Measurements from ENCODE around the gene EVI5.

EVI5 gene

GRCh38 chr1:92792340-92792782, 7.5 kb upstream of the EVI5 start:
- POLR2A ChIA-PET, result interaction anchor here (1.7 kb wide), 1 partner anchor 39 kb away, joined by 9 read pairs; the partner anchor contains the start of gene RPL5
- no peak for TF ChIP-seq ARNT (IDR thresholded peaks at IDR 0.05)
- no peak for TF ChIP-seq HDGF (IDR thresholded peaks at IDR 0.05; ENCODE audit: borderline replicate concordance)
- no peak for TF ChIP-seq CTBP1 (IDR thresholded peaks at IDR 0.05; ENCODE audit: borderline replicate concordance)
- no peak for TF ChIP-seq TARDBP (IDR thresholded peaks at IDR 0.05)
- TF ChIP-seq BHLHE40 (IDR thresholded peaks at IDR 0.05; ENCODE audit: borderline replicate concordance), result no peak
- no peak for TF ChIP-seq SP1 (IDR thresholded peaks at IDR 0.05)
- TF ChIP-seq FOXM1 (IDR thresholded peaks at IDR 0.05; ENCODE audit: borderline replicate concordance), result no peak
- no peak for TF ChIP-seq ZNF384 (IDR thresholded peaks at IDR 0.05)
- no peak for TF ChIP-seq PKNOX1 (IDR thresholded peaks at IDR 0.05)
- TF ChIP-seq FOXK2 (IDR thresholded peaks at IDR 0.05), result no peak
- TF ChIP-seq ELF4 (IDR thresholded peaks at IDR 0.05), result no peak
- no peak for TF ChIP-seq L3MBTL2 (conservative IDR thresholded peaks at IDR 0.05)
- no peak for TF ChIP-seq FOXA1 (IDR thresholded peaks at IDR 0.05)
- no peak for TF ChIP-seq SUZ12 (IDR thresholded peaks at IDR 0.05)
- no peak for TF ChIP-seq NFRKB (IDR thresholded peaks at IDR 0.05)
- no peak for TF ChIP-seq LEF1 (IDR thresholded peaks at IDR 0.05; ENCODE audit: borderline replicate concordance)
- DNase-seq (ENCODE audit: extremely low spot score), result no peak
- CTCF ChIA-PET, result interaction anchor here (0.7 kb wide), 1 partner anchor 27 kb away, joined by 3 read pairs; no protein-coding TSS in a partner anchor

- no peak for DNase-seq (ENCODE audit: extremely low spot score)
- ChIA-PET CTCF (interaction anchor here (1.1 kb wide), 1 partner anchor 40 kb away, joined by 4 read pairs; the partner anchor contains the start of gene RPL5), POLR2A (interaction anchor here (1.0 to 1.7 kb wide), 2 partner anchors 40 kb away, joined by 4 to 9 read pairs; partner anchors contain the start of gene RPL5)
- no peak for TF ChIP-seq LEF1 (IDR thresholded peaks at IDR 0.05; ENCODE audit: borderline replicate concordance)
- no peak for TF ChIP-seq SUZ12 (IDR thresholded peaks at IDR 0.05)
- TF ChIP-seq L3MBTL2 (conservative IDR thresholded peaks at IDR 0.05), result no peak
- no peak for TF ChIP-seq TARDBP (IDR thresholded peaks at IDR 0.05)
- no peak for TF ChIP-seq BHLHE40 (IDR thresholded peaks at IDR 0.05; ENCODE audit: borderline replicate concordance)
- no peak for TF ChIP-seq CTBP1 (IDR thresholded peaks at IDR 0.05; ENCODE audit: borderline replicate concordance)
- TF ChIP-seq PKNOX1 (IDR thresholded peaks at IDR 0.05), result no peak
- no peak for TF ChIP-seq FOXA1 (IDR thresholded peaks at IDR 0.05)
- TF ChIP-seq FOXM1 (IDR thresholded peaks at IDR 0.05; ENCODE audit: borderline replicate concordance), result no peak
- no peak; the same call in 1 of the 2 replicates for TF ChIP-seq ZNF384 (IDR thresholded peaks at IDR 0.05)
- TF ChIP-seq SP1 (IDR thresholded peaks at IDR 0.05), result no peak
- no peak for TF ChIP-seq FOXK2 (IDR thresholded peaks at IDR 0.05)
- TF ChIP-seq NFRKB (IDR thresholded peaks at IDR 0.05), result no peak
- no peak for TF ChIP-seq ARNT (IDR thresholded peaks at IDR 0.05)
- no peak for TF ChIP-seq HDGF (IDR thresholded peaks at IDR 0.05; ENCODE audit: borderline replicate concordance)
- TF ChIP-seq ELF4 (IDR thresholded peaks at IDR 0.05), result no peak
Measured at GRCh38 chr1:92791487-92792066, 6.7 kb upstream of the EVI5 start.

- TF ChIP-seq BHLHE40 (IDR thresholded peaks at IDR 0.05; ENCODE audit: borderline replicate concordance) (no peak), ZNF384 (IDR thresholded peaks at IDR 0.05) (no peak), HDGF (IDR thresholded peaks at IDR 0.05; ENCODE audit: borderline replicate concordance) (no peak), LEF1 (IDR thresholded peaks at IDR 0.05; ENCODE audit: borderline replicate concordance) (no peak), SP1 (IDR thresholded peaks at IDR 0.05) (no peak), CTBP1 (IDR thresholded peaks at IDR 0.05; ENCODE audit: borderline replicate concordance) (no peak), PKNOX1 (IDR thresholded peaks at IDR 0.05) (no peak), NFRKB (IDR thresholded peaks at IDR 0.05) (no peak), TARDBP (IDR thresholded peaks at IDR 0.05) (no peak)
- DNase-seq (ENCODE audit: extremely low spot score), result no peak
- CTCF ChIA-PET, result interaction anchor here (1.1 kb wide), 1 partner anchor 41 kb away, joined by 4 read pairs; the partner anchor contains the start of gene RPL5
- POLR2A ChIA-PET, result interaction anchor here (1.0 kb wide), 1 partner anchor 41 kb away, joined by 4 read pairs; the partner anchor contains the start of gene RPL5
Measured at GRCh38 chr1:92790867-92791266, 6.0 kb upstream of the EVI5 start.

GRCh38 chr1:92790081-92790480, 5.2 kb upstream of the EVI5 start:
- DNase-seq (ENCODE audit: extremely low spot score), result no peak
- CTCF ChIA-PET, result interaction anchor here (1.4 kb wide), 1 partner anchor 28 kb away, joined by 3 read pairs; no protein-coding TSS in a partner anchor
- POLR2A ChIA-PET, result no interaction called here
- TF ChIP-seq BHLHE40 (IDR thresholded peaks at IDR 0.05; ENCODE audit: borderline replicate concordance), result no peak
- no peak for TF ChIP-seq ZNF384 (IDR thresholded peaks at IDR 0.05)
- no peak for TF ChIP-seq FOXK2 (IDR thresholded peaks at IDR 0.05)
- TF ChIP-seq ELF4 (IDR thresholded peaks at IDR 0.05), result no peak
- no peak for TF ChIP-seq HDGF (IDR thresholded peaks at IDR 0.05; ENCODE audit: borderline replicate concordance)
- no peak for TF ChIP-seq TARDBP (IDR thresholded peaks at IDR 0.05)
- no peak for TF ChIP-seq LEF1 (IDR thresholded peaks at IDR 0.05; ENCODE audit: borderline replicate concordance)
- no peak for TF ChIP-seq L3MBTL2 (conservative IDR thresholded peaks at IDR 0.05)
- no peak for TF ChIP-seq FOXM1 (IDR thresholded peaks at IDR 0.05; ENCODE audit: borderline replicate concordance)
- TF ChIP-seq CTBP1 (IDR thresholded peaks at IDR 0.05; ENCODE audit: borderline replicate concordance), result no peak

GRCh38 chr1:92786111-92786901, 1.4 kb upstream of the EVI5 start:
- no peak for TF ChIP-seq NFRKB (IDR thresholded peaks at IDR 0.05)
- no peak for TF ChIP-seq TARDBP (IDR thresholded peaks at IDR 0.05)
- no peak for TF ChIP-seq ELF4 (IDR thresholded peaks at IDR 0.05)
- no peak for TF ChIP-seq PKNOX1 (IDR thresholded peaks at IDR 0.05)
- no peak for TF ChIP-seq FOXM1 (IDR thresholded peaks at IDR 0.05; ENCODE audit: borderline replicate concordance)
- TF ChIP-seq BHLHE40 (IDR thresholded peaks at IDR 0.05; ENCODE audit: borderline replicate concordance), result no peak
- POLR2A ChIA-PET, result interaction anchor here (1.0 to 3.1 kb wide), 4 partner anchors 10 to 46 kb away, joined by 3 to 15 read pairs (median 4); partner anchors contain the start of gene RPL5
- CTCF ChIA-PET, result interaction anchor here (0.7 kb wide), 1 partner anchor 9 kb away, joined by 3 read pairs; no protein-coding TSS in a partner anchor
- DNase-seq (ENCODE audit: extremely low spot score), result no peak

Data from HEK293T (cell line).